ENCODE measurements around the gene WWOX. TPM values are rescaled to one million over a fixed set of nuclear protein-coding genes. Genes with fewer than 3 reads are reported as not detected.

The WWOX gene
- total and polyA plus RNA-seq, 2 of the 13 experiments (the other 11 are each of a cell fraction or from before 2014, with no cell fraction given), result 9.1 to 37.4 TPM

DNA sequence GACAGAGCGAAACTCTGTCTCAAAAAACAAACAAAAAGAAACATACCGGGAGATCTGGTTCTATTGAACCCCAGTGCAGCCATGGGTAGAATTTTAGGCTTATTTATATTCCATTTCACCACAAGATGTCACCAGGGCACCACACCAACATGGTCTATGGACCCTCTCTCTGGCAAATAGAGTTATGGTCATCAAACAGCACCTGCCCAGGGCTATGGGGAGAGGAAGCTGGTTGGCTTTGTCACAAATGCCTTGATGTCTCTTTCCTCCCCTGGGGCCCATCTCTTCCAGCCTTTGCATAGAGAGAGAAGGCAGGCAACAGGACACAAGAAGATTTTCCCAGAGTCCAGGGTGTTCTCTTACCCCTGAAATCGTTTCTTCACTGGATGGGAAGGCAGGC lies 128.4 kb downstream of the WWOX start:
- 53% methylated on average over 3 of the region's 3 CpGs for WGBS (ENCODE audit: low lambda C conversion rate)
- no peaks in the 10 kb centered on the region for H3K27me3 ChIP-seq (ENCODE audit: control insufficient read depth in 1 of 2, insufficient read depth in 2 of 2, low read length in 2 of 2)
- no peak overlapping the region for H3K27ac ChIP-seq (ENCODE audit: extremely low read length, insufficient read depth, low read length)
- H4K20me1 ChIP-seq (ENCODE audit: insufficient read depth, low read length), result no peaks in the 10 kb centered on the region
- intact Hi-C loops (cut with micrococcal nuclease; ENCODE audit: unreplicated experiment), result loop anchor here (1.0 to 5.0 kb wide), 5 partner anchors 105 to 1034 kb away; no protein-coding TSS in a partner anchor
- peak; percentile 74 for DNase-seq (ENCODE audit: low spot score)
- no peaks in the 10 kb centered on the region for H3K36me3 ChIP-seq (replicated peaks in 1 of 2; ENCODE audit: control insufficient read depth in 1 of 2, insufficient read depth in 2 of 2, low read length in 2 of 2)
- peaks cover 30% of the 10 kb centered on the region for H3K4me1 ChIP-seq (ENCODE audit: insufficient read depth, low read length)
- ATAC-seq, result peak; percentile 98
- no peak overlapping the region for H3K4me3 ChIP-seq (replicated peaks in 1 of 3; ENCODE audit: insufficient read depth in 1 of 3, low read depth in 2 of 3, low read length in 3 of 3)
- ChIA-PET POLR2A (interaction anchor here (0.6 kb wide), 1 partner anchor 35 kb away, joined by 3 read pairs; no protein-coding TSS in a partner anchor), CTCF (ENCODE audit: low intra/inter-chr PET ratio, low total read pairs) (interaction anchor here (1.2 to 2.3 kb wide), 3 partner anchors 210 to 543 kb away, joined by 4 to 11 read pairs (median 4); no protein-coding TSS in a partner anchor)
- no peaks in the 10 kb centered on the region for H3K79me2 ChIP-seq (ENCODE audit: insufficient read depth, low read length)
- no peak overlapping the region for H3K9ac ChIP-seq (ENCODE audit: insufficient read depth, low read depth, low read length)
- in situ Hi-C loops (cut with HindIII; ENCODE audit: extremely low pct_ligation_motif_present, low pct_unique_long_range_greater_than_20kb), result loop anchor here (25.0 kb wide), 2 partner anchors 809 to 1384 kb away; partner anchors contain the start of gene MAF
- no peaks in the 10 kb centered on the region for H3K9me3 ChIP-seq (ENCODE audit: low read length)
- no peak overlapping the region for H2AFZ ChIP-seq (ENCODE audit: low read length)
- no TSS peak for BruUV-seq (replicated peaks)
- no peak overlapping the region for H3K4me2 ChIP-seq (ENCODE audit: low read depth, low read length)
- FAIRE-seq, result peak; percentile 89
- TF ChIP-seq ZNF737 (CRISPR knock-in tag; IDR thresholded peaks at IDR 0.05; ENCODE audit: borderline replicate concordance) (no peak), ZNF777 (CRISPR knock-in tag; IDR thresholded peaks at IDR 0.05) (no peak), ZNF891 (CRISPR knock-in tag; IDR thresholded peaks at IDR 0.05) (no peak), ZNF383 (CRISPR knock-in tag; IDR thresholded peaks at IDR 0.05; ENCODE audit: borderline replicate concordance) (no peak), ZNF446 (CRISPR knock-in tag; IDR thresholded peaks at IDR 0.05) (no peak), FOXO1 (CRISPR knock-in tag; IDR thresholded peaks at IDR 0.05) (no peak), RBM39 (IDR thresholded peaks at IDR 0.05; ENCODE audit: low read depth, low read length, poor library complexity, severe bottlenecking) (no peak), FOXA1 (IDR thresholded peaks at IDR 0.05) (no peak), FOXA1 (CRISPR knock-in tag; IDR thresholded peaks at IDR 0.05) (peak; percentile 50), ZNF570 (CRISPR knock-in tag; IDR thresholded peaks at IDR 0.05; ENCODE audit: borderline replicate concordance) (no peak), ZNF614 (CRISPR knock-in tag; IDR thresholded peaks at IDR 0.05; ENCODE audit: borderline replicate concordance) (no peak), SMAD1 (CRISPR knock-in tag; IDR thresholded peaks at IDR 0.05; ENCODE audit: borderline replicate concordance, low read depth) (no peak), CSRNP2 (CRISPR knock-in tag; conservative IDR thresholded peaks at IDR 0.05; ENCODE audit: low read depth) (no peak), SIN3B (IDR thresholded peaks at IDR 0.05; ENCODE audit: low read length) (no peak), ZBTB20 (CRISPR knock-in tag; IDR thresholded peaks at IDR 0.05; ENCODE audit: borderline replicate concordance, low read depth) (no peak), GTF2F1 (IDR thresholded peaks at IDR 0.05; ENCODE audit: low read length) (no peak), ATM (IDR thresholded peaks at IDR 0.05; ENCODE audit: borderline replicate concordance) (no peak)
- TF ChIP-seq, protein P1, sequence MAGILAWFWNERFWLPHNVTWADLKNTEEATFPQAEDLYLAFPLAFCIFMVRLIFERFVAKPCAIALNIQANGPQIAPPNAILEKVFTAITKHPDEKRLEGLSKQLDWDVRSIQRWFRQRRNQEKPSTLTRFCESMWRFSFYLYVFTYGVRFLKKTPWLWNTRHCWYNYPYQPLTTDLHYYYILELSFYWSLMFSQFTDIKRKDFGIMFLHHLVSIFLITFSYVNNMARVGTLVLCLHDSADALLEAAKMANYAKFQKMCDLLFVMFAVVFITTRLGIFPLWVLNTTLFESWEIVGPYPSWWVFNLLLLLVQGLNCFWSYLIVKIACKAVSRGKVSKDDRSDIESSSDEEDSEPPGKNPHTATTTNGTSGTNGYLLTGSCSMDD (CRISPR knock-in tag; IDR thresholded peaks at IDR 0.05), result no peak
- TF ChIP-seq, protein P2, sequence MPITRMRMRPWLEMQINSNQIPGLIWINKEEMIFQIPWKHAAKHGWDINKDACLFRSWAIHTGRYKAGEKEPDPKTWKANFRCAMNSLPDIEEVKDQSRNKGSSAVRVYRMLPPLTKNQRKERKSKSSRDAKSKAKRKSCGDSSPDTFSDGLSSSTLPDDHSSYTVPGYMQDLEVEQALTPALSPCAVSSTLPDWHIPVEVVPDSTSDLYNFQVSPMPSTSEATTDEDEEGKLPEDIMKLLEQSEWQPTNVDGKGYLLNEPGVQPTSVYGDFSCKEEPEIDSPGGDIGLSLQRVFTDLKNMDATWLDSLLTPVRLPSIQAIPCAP (CRISPR knock-in tag; IDR thresholded peaks at IDR 0.05; ENCODE audit: low read depth), result no peak
- TF ChIP-seq, protein P3, sequence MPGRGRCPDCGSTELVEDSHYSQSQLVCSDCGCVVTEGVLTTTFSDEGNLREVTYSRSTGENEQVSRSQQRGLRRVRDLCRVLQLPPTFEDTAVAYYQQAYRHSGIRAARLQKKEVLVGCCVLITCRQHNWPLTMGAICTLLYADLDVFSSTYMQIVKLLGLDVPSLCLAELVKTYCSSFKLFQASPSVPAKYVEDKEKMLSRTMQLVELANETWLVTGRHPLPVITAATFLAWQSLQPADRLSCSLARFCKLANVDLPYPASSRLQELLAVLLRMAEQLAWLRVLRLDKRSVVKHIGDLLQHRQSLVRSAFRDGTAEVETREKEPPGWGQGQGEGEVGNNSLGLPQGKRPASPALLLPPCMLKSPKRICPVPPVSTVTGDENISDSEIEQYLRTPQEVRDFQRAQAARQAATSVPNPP (CRISPR knock-in tag; IDR thresholded peaks at IDR 0.05), result no peak
